SIG-M5 (cell line): Measurements from ENCODE around the gene PARD3.
"Not testable (repeated sequence)": the region's sequence is repeated elsewhere in the genome, so short reads cannot be mapped to it uniquely, and the experiment has no call there.

ENCODE experiments used
- DNase-seq: peaks from one replicate; lab custom pipeline; 2025; lab: John Stamatoyannopoulos, UW

PARD3 gene

GRCh38 chr10:34797155-34797554 lies 17.9 kb downstream of the PARD3 start:
- no peak for DNase-seq

GRCh38 chr10:34796133-34796532 lies 19.0 kb downstream of the PARD3 start:
- no peak for DNase-seq

GRCh38 chr10:34795334-34795733 lies 19.8 kb downstream of the PARD3 start:
- no peak for DNase-seq

- DNase-seq, result no peak
Measured at GRCh38 chr10:34794835-34795234, 20.3 kb downstream of the PARD3 start.

GRCh38 chr10:34793581-34793980 lies 21.5 kb downstream of the PARD3 start:
- not testable (repeated sequence) for DNase-seq

- no peak for DNase-seq
Measured at GRCh38 chr10:34792881-34793280, 22.2 kb downstream of the PARD3 start.

GRCh38 chr10:34791947-34792346 lies 23.1 kb downstream of the PARD3 start:
- no peak for DNase-seq

- DNase-seq, result no peak
Measured at GRCh38 chr10:34791228-34791627, 23.9 kb downstream of the PARD3 start.

- DNase-seq, result no peak
Measured at GRCh38 chr10:34789966-34790506, 25.1 kb downstream of the PARD3 start.

GRCh38 chr10:34786464-34786863 lies 28.6 kb downstream of the PARD3 start:
- no peak for DNase-seq

- DNase-seq, result no peak
Measured at GRCh38 chr10:34781711-34782110, 33.4 kb downstream of the PARD3 start.

- no peak for DNase-seq
Measured at GRCh38 chr10:34780818-34781380, 34.2 kb downstream of the PARD3 start.

GRCh38 chr10:34778237-34778636 lies 36.9 kb downstream of the PARD3 start:
- DNase-seq, result no peak

GRCh38 chr10:34776090-34776690 lies 38.9 kb downstream of the PARD3 start:
- no peak for DNase-seq

GRCh38 chr10:34775044-34775637 lies 40.0 kb downstream of the PARD3 start:
- no peak for DNase-seq

- no peak for DNase-seq
Measured at GRCh38 chr10:34773636-34774630, 41.2 kb downstream of the PARD3 start.

GRCh38 chr10:34771525-34771924 lies 43.6 kb downstream of the PARD3 start:
- no peak for DNase-seq

- no peak for DNase-seq
Measured at GRCh38 chr10:34771106-34771505, 44.0 kb downstream of the PARD3 start.

- DNase-seq, result no peak
Measured at GRCh38 chr10:34769899-34770298, 45.2 kb downstream of the PARD3 start.

- DNase-seq, result no peak
Measured at GRCh38 chr10:34768972-34769330, 46.1 kb downstream of the PARD3 start.

- no peak for DNase-seq
Measured at GRCh38 chr10:34768261-34768971, 46.7 kb downstream of the PARD3 start.
